PC-3 (cell line): ENCODE data around the gene UBA5.

Experiments used
- CTCF ChIP-seq: fragments of 300-600 bp; sonication (generic); conservative IDR thresholded peaks from 2 replicates; pipeline ENCODE4 v1.5.1; 2017; ENCODE audit warnings: antibody characterized with exemption, low read depth, mild to moderate bottlenecking, low read length
- EZH2 ChIP-seq: fragments of 300-600 bp; sonication (generic); IDR thresholded peaks from one replicate; pipeline ENCODE4 v1.6.1; 2017; ENCODE audit warnings: antibody characterized with exemption, mild to moderate bottlenecking, low read length; ENCODE audit not compliant: unreplicated experiment

GRCh38 chr3:132726341-132726823 is 66.3 kb downstream of the UBA5 start:
- peak; percentile 76 for TF ChIP-seq CTCF
- no peak for TF ChIP-seq EZH2
